DMS114 treated with DMSO at 0.1 percent for 48 hours (cell line): Measurements from ENCODE around the gene LHFPL3.
"Not testable (repeated sequence)": the region's sequence is repeated elsewhere in the genome, so short reads cannot be mapped to it uniquely, and the experiment has no call there.

Experiments
- DNase-seq: peaks from one replicate; lab custom pipeline; 2025; ENCODE audit not compliant: unreplicated experiment; lab: John Stamatoyannopoulos, UW

LHFPL3 gene

DNA sequence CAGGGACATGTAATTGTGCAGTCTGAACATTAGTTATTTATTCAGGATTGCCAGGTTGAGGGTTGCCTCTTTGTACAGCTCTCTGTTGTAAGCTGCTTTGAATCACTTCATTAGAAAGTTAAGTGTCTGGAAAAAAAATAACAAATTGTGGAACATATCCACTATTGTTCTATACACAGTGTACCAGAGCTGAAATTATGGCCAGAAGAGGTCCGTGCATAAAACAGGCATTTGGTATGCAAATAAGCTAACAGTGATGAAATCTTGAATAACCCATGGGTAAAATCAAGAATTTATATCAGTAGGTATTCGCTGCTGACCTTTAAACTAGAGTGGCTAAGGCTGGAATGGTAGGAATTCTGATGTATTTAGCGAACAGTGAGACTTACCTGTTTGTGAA is 152.1 kb downstream of the LHFPL3 start:
- no peak for DNase-seq

- DNase-seq = no peak
Observed at GRCh38 chr7:104482362-104483037, 154.1 kb downstream of the LHFPL3 start.

GRCh38 chr7:104486931-104487330 is 158.5 kb downstream of the LHFPL3 start:
- DNase-seq = no peak

DNA sequence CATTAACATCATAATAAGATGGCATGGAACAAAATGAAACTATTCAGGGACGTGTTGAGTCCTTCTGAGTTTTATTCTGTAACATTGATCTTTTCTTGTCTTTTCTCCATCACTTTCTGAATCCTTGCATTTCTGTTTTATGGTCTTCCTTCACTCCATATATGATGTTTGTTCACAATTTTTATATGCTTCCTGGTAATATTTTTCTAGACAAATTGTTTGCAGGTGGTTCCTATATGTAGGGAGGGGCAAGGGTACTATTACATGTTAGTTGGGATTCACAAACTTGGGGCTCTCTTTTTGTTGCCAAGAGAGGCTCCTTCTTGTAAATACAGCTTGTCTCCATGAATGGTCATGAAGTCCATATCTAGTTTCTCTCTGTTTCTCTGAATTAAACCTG is 159.2 kb downstream of the LHFPL3 start:
- no peak for DNase-seq

GRCh38 chr7:104497379-104497967 is 169.1 kb downstream of the LHFPL3 start:
- no peak for DNase-seq

DNA sequence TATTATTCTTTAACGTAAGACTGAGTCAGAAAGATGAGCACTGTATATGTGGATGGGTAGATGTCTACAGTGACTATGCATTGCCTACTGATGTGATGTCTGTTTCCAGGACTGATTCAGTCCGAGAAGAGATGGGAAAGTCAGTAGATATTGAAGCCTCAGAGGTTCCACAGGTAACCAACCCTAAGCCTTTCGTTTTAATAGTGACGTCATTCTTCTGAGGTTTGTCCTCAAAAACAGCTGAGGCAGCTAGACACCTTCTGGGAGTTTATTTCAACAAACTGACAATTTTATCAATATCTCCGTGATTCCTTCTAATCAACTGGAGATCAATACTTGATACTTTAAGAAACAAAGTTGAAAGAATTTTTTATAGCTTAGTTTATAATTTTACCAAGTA is 171.6 kb downstream of the LHFPL3 start:
- DNase-seq = no peak

GRCh38 chr7:104509874-104510273 is 181.5 kb downstream of the LHFPL3 start:
- DNase-seq = no peak

- DNase-seq = no peak
Observed at GRCh38 chr7:104524853-104525252, 196.4 kb downstream of the LHFPL3 start.

DNA sequence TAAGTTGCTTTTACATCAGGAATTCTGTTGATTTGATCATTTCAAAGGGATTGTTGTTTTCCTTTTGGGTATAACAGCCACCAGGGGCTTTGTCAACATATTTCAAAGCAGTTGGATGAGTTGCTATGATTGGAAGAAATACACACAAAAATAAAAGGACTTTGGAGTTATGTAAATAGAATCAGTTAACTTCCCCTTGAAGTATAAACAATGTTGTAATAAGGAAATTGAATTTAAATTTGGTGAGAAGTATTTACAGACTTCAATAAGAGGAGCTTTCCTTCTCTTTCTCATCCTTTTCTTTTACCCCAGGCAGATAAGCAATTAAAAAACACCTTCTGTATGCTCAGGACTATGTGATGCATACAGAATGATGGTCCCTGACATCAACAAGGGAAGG is 199.7 kb downstream of the LHFPL3 start:
- DNase-seq = no peak

DNA sequence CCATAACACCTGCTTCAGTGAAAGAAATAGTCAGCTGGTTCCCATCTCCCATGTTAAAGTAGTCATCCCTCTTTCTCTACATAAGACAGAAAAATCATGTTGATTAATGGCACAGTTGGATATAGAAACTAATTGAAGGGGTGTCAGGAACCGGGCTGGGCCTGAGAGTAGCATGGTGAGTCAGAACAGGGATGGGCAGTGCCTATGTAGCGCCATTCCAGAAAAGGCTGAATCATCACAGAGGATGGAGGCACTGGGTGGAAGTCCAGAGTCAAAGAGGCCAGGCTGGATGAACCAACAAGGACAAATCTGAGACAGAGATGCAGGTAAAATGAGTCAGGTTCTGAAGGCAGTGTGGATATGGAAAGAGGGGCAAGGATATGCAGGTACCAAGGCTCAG is 201.2 kb downstream of the LHFPL3 start:
- no peak for DNase-seq

DNA sequence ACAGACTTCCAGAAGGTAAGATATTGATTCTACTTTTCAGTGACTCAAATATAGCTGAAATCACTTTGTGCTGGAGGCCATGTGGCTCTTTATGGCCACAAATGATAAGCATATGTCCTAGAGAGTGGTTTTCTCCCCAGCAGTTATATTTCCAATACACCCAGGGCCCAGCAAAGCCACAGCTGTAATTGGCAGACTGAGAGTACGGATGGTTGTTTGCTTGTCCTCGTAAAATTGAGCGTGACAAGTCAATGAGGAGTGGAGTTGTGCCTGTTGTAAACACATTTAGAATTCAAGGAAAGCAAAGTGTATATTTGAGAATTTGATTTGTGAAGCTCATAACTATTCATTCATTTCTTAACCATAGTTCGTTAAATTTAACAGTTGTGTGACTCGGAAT is 201.8 kb downstream of the LHFPL3 start:
- no peak for DNase-seq

GRCh38 chr7:104534149-104534548 is 205.7 kb downstream of the LHFPL3 start:
- no peak for DNase-seq

DNA sequence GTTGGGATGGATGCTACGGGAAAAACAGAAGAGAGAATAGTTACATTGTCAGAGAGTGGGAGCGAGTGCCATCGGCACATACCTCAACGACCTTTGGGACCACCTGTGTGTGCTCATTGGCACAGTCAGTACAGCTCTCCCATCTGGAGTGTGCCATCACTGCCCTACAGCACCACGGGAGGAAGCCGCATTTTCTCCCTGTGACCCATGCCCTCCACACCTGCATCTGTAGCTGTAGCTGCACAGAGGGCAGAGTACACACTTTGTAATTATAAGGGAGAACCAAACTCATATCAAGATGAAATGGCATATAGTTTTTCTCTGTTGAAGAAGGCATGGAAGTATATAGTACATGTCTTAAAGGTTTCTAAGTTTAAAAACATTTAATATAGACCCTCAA is 207.4 kb downstream of the LHFPL3 start:
- no peak for DNase-seq

GRCh38 chr7:104536956-104537355 is 208.6 kb downstream of the LHFPL3 start:
- DNase-seq = no peak

- DNase-seq = no peak
Observed at GRCh38 chr7:104538152-104538551, 209.7 kb downstream of the LHFPL3 start.

- no peak for DNase-seq
Observed at GRCh38 chr7:104541897-104542296, 213.5 kb downstream of the LHFPL3 start.

DNA sequence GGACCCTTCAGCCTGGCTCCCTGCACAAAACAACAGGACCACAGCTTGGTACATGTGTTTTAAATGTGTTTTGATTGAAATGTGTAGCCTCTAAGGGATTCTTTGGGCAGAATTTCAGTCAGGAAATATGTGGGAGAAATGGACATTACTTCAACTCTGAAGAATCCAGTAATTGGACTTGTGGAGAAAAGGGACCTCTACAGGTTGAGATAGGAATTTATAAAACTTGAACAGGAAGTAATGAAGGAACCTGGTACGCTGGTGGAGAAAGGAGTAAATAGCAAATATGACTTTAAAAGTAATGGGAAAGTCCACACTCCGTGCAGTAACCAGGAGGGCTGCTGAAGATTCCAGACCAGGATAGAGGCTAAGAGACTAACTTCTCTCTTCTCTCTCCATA is 220.5 kb downstream of the LHFPL3 start:
- no peak for DNase-seq

DNA sequence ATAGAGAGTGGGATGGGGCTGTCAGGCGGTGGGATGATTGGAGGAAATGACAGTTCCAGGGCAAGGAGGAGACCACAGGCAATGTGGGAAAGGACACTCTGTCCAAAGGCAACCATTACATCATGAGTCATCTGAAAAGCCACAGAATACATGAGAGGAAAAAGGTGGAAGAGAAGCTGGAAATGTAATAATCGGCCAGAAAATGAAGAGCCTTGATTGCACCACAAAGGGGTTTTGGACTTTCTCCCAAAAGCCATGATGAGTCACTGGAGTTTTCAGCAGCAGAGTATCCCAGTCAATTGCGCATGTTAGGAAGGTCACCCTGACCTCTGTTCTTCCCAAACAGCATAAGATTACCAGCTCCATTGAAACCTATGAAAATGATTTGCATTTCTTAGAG is 222.0 kb downstream of the LHFPL3 start:
- no peak for DNase-seq

- no peak for DNase-seq
Observed at GRCh38 chr7:104551226-104551625, 222.8 kb downstream of the LHFPL3 start.

DNA sequence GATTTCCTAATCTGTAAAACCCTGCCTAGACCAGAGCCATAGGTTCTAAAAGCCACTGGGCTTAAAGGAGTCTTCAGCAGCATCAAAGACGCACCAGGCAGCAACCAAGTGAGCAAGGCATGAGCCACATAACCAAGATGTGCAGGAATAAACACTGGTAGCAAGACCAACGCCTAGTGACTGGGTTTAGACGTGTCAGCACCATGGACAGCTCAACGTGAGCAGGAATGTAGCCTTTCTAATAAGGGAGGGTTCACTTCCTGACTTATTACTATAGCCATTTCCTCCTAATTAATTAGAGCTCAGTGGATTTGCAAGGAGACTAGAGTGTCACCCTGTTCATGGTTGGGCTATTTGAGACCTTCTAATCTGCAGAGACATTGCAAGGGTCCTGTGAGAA is 223.7 kb downstream of the LHFPL3 start:
- no peak for DNase-seq

- no peak for DNase-seq
Observed at GRCh38 chr7:104553074-104553473, 224.7 kb downstream of the LHFPL3 start.

DNA sequence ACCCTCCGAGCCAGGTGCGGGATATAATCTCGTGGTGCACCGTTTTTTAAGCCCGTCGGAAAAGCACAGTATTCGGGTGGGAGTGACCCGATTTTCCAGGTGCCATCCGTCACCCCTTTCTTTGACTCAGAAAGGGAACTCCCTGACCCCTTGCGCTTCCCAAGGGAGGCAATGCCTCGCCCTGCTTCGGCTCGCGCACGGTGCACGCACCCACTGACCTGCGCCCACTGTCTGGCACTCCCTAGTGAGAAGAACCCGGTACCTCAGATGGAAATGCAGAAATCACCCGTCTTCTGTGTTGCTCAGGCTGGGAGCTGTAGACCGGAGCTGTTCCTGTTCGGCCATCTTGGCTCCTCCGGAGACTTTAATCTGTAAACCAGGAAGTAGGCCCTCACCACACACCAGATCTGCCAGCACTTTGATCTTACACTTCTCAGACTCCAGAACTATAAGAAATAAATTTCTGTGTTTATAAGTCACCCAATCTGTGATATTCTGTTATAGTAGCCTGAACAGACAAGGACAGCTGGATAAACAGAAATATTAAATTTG is 235.0 kb downstream of the LHFPL3 start:
- not testable (repeated sequence) for DNase-seq

- no peak for DNase-seq
Observed at GRCh38 chr7:104569751-104570150, 241.3 kb downstream of the LHFPL3 start.
